Measurements from ENCODE around the gene EDA. TPM values are rescaled to one million over a fixed set of nuclear protein-coding genes. Genes with fewer than 3 reads are reported as not detected.

EDA gene
- total and polyA plus RNA-seq, 10 donors: 0.28 to 7.2 (median 3.3) TPM

GRCh38 chrX:69951753-69952152, 335.8 kb downstream of the EDA start:
- 66 to 93% (median 80%) methylated on average over 1 of the region's 1 CpG for WGBS, 5 donors
- Histone ChIP-seq H3K9me3 (no peaks in the 10 kb centered on the region), H3K4me3 (no peak overlapping the region), H3K36me3 (no peaks in the 10 kb centered on the region), H3K27ac (no peak overlapping the region), H3K4me1 (no peaks in the 10 kb centered on the region), H3K27me3 (replicated peaks in 1 of 7) (peaks cover 0 to 4% (median 0%) of the 10 kb centered on the region in 7 donors)
- DNase-seq: no peak
- TF ChIP-seq CTCF (IDR thresholded peaks at IDR 0.05 in 8 of 11, conservative IDR thresholded peaks at IDR 0.05 in 3 of 11): no peak
- TF ChIP-seq POLR2AphosphoS5 (IDR thresholded peaks at IDR 0.05): no peak
- no peak for TF ChIP-seq POLR2A (IDR thresholded peaks at IDR 0.05)
- intact Hi-C loops (cut with DNase I; ENCODE audit: low total_unique reads): no loop called here

- Histone ChIP-seq H3K9me3 (no peaks in the 10 kb centered on the region), H3K27me3 (replicated peaks in 1 of 7) (no peaks in the 10 kb centered on the region), H3K36me3 (no peaks in the 10 kb centered on the region), H3K4me3 (no peak overlapping the region), H3K4me1 (no peaks in the 10 kb centered on the region), H3K27ac (no peak overlapping the region)
- no peak for DNase-seq
- intact Hi-C loops (cut with DNase I; ENCODE audit: low total_unique reads): no loop called here
- TF ChIP-seq POLR2A (IDR thresholded peaks at IDR 0.05): no peak
- no peak for TF ChIP-seq POLR2AphosphoS5 (IDR thresholded peaks at IDR 0.05)
- TF ChIP-seq CTCF (IDR thresholded peaks at IDR 0.05 in 8 of 11, conservative IDR thresholded peaks at IDR 0.05 in 3 of 11): no peak
Observed at GRCh38 chrX:69959712-69960111, 343.8 kb downstream of the EDA start.

GRCh38 chrX:69961365-69962072, 345.6 kb downstream of the EDA start:
- Histone ChIP-seq H3K4me1 (no peaks in the 10 kb centered on the region), H3K27ac (no peak overlapping the region), H3K27me3 (replicated peaks in 1 of 7) (no peaks in the 10 kb centered on the region), H3K4me3 (no peak overlapping the region), H3K36me3 (no peaks in the 10 kb centered on the region), H3K9me3 (no peaks in the 10 kb centered on the region)
- TF ChIP-seq POLR2A (IDR thresholded peaks at IDR 0.05) (no peak), POLR2AphosphoS5 (IDR thresholded peaks at IDR 0.05) (no peak), CTCF (IDR thresholded peaks at IDR 0.05 in 8 of 11, conservative IDR thresholded peaks at IDR 0.05 in 3 of 11) (no peak)
- no peak for DNase-seq
- WGBS, 5 donors: 62 to 84% (median 74%) methylated on average over 4 of the region's 4 CpGs
- intact Hi-C loops (cut with DNase I; ENCODE audit: low total_unique reads): no loop called here

DNA sequence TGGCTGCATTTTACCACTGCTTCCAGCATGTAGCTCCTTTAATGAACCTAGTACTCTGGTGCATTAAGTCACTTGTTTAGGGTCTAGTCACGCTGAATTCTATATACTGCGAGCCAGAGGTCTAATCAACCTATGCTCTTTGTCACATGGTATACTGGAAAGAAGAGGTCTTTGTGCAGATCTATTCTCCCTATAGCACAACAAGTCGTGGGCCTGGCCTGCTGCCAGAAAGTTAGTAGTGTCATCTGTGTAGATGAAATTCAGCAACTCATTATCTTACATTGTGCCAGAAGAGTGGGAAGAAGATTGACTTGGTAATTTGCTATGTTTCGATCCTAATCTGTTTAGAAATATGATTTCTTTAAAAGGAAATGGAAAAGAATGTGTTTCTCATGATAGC, 353.0 kb downstream of the EDA start:
- intact Hi-C loops (cut with DNase I; ENCODE audit: low total_unique reads): no loop called here
- WGBS, 5 donors: 51 to 74% (median 59%) methylated on average over 2 to 4 of the region's 4 CpGs
- no peaks in the 10 kb centered on the region for H3K36me3 ChIP-seq
- no peaks in the 10 kb centered on the region for H3K9me3 ChIP-seq
- DNase-seq: no peak
- TF ChIP-seq POLR2A (IDR thresholded peaks at IDR 0.05) (no peak), CTCF (IDR thresholded peaks at IDR 0.05 in 8 of 11, conservative IDR thresholded peaks at IDR 0.05 in 3 of 11) (no peak), POLR2AphosphoS5 (IDR thresholded peaks at IDR 0.05) (no peak)
- H3K4me1 ChIP-seq: no peaks in the 10 kb centered on the region
- no peak overlapping the region for H3K4me3 ChIP-seq
- H3K27me3 ChIP-seq (replicated peaks in 1 of 7): no peaks in the 10 kb centered on the region
- no peak overlapping the region for H3K27ac ChIP-seq
